OCI-LY3 (cell line): Measurements from ENCODE around the gene TMEM231.
"Not testable (repeated sequence)": the region's sequence is repeated elsewhere in the genome, so short reads cannot be mapped to it uniquely, and the experiment has no call there.

ENCODE experiments used
- H2AFZ ChIP-seq: fragments of 200-600, 300-600 bp; shearing (Covaris generic); 2 replicates; pipeline ENCODE4 v1.6.0; 2014; ENCODE audit warnings: antibody characterized with exemption, low read depth, low read length
- H3K27ac ChIP-seq: fragments of 200-600, 300-600 bp; sonication (generic); 2 replicates; pipeline ENCODE4 v1.5.1; 2014; ENCODE audit warnings: mild to moderate bottlenecking, low read length, moderate library complexity, mixed read lengths
- H3K27me3 ChIP-seq: fragments of 200-600, 300-600 bp; sonication (generic); 2 replicates; pipeline ENCODE4 v1.6.1; 2014; ENCODE audit warnings: low read depth, low read length, mixed read lengths
- H3K36me3 ChIP-seq: fragments of 200-600, 300-600 bp; sonication (generic); replicated peaks from 2 replicates; pipeline ENCODE3; 2014; ENCODE audit warnings: low read depth, low read length, mixed read lengths
- H3K4me1 ChIP-seq: fragments of 300-600, 200-600 bp; sonication (generic); 2 replicates; pipeline ENCODE4 v1.6.1; 2014; ENCODE audit warnings: low read length, mixed read lengths
- H3K4me2 ChIP-seq: fragments of 200-600, 300-600 bp; sonication (generic); 2 replicates; pipeline ENCODE4 v1.6.1; 2014; ENCODE audit warnings: low read length, mixed read lengths
- H3K4me3 ChIP-seq: fragments of 300-600, 200-600 bp; sonication (generic); 2 replicates; pipeline ENCODE4 v1.5.1; 2014; ENCODE audit warnings: antibody characterized with exemption, mild to moderate bottlenecking, low read length, moderate library complexity
- H3K79me2 ChIP-seq: fragments of 300-600, 200-600 bp; shearing (Covaris generic); 2 replicates; pipeline ENCODE4 v1.6.1; 2014; ENCODE audit warnings: mild to moderate bottlenecking, low read length, mixed read lengths
- H3K9ac ChIP-seq: fragments of 300-600, 200-600 bp; shearing (Covaris generic); 2 replicates; pipeline ENCODE4 v1.6.0; 2014; ENCODE audit warnings: mild to moderate bottlenecking, low read length, moderate library complexity
- H3K9me3 ChIP-seq: fragments of 200-600, 300-600 bp; shearing (Covaris generic); 2 replicates; pipeline ENCODE4 v1.6.1; 2014; ENCODE audit warnings: low read length, mixed read lengths; ENCODE audit not compliant: insufficient read depth
- H4K20me1 ChIP-seq: fragments of 200-600, 300-600 bp; sonication (generic); 2 replicates; pipeline ENCODE4 v1.6.1; 2016; ENCODE audit warnings: low read length, mixed read lengths; ENCODE audit not compliant: insufficient read depth
- EZH2phosphoT487 ChIP-seq: fragments of 200-600 bp; shearing (Covaris generic); IDR thresholded peaks from 2 replicates; pipeline ENCODE4 v1.6.1; 2018; ENCODE audit warnings: antibody characterized with exemption, mixed run types, low read depth
- TF ChIP-seq, protein P1 (sequence below): fragments of 200-600, 300-600 bp; sonication (generic); IDR thresholded peaks from 2 replicates; pipeline ENCODE4 v1.5.1; 2014; ENCODE audit warnings: antibody characterized with exemption, low read length, low read depth

Gene TMEM231

GRCh38 chr16:75527825-75528299 is 28.2 kb downstream of the TMEM231 start:
- Histone ChIP-seq H3K27ac (no peak overlapping the region), H3K79me2 (no peaks in the 10 kb centered on the region), H4K20me1 (no peaks in the 10 kb centered on the region), H3K27me3 (no peaks in the 10 kb centered on the region), H3K9ac (no peak overlapping the region), H3K4me3 (no peak overlapping the region), H3K36me3 (no peaks in the 10 kb centered on the region), H3K4me1 (no peaks in the 10 kb centered on the region), H2AFZ (no peak overlapping the region), H3K9me3 (no peaks in the 10 kb centered on the region), H3K4me2 (no peak overlapping the region)
- TF ChIP-seq, protein P1, sequence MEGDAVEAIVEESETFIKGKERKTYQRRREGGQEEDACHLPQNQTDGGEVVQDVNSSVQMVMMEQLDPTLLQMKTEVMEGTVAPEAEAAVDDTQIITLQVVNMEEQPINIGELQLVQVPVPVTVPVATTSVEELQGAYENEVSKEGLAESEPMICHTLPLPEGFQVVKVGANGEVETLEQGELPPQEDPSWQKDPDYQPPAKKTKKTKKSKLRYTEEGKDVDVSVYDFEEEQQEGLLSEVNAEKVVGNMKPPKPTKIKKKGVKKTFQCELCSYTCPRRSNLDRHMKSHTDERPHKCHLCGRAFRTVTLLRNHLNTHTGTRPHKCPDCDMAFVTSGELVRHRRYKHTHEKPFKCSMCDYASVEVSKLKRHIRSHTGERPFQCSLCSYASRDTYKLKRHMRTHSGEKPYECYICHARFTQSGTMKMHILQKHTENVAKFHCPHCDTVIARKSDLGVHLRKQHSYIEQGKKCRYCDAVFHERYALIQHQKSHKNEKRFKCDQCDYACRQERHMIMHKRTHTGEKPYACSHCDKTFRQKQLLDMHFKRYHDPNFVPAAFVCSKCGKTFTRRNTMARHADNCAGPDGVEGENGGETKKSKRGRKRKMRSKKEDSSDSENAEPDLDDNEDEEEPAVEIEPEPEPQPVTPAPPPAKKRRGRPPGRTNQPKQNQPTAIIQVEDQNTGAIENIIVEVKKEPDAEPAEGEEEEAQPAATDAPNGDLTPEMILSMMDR = no peak
- TF ChIP-seq EZH2phosphoT487 = no peak

DNA sequence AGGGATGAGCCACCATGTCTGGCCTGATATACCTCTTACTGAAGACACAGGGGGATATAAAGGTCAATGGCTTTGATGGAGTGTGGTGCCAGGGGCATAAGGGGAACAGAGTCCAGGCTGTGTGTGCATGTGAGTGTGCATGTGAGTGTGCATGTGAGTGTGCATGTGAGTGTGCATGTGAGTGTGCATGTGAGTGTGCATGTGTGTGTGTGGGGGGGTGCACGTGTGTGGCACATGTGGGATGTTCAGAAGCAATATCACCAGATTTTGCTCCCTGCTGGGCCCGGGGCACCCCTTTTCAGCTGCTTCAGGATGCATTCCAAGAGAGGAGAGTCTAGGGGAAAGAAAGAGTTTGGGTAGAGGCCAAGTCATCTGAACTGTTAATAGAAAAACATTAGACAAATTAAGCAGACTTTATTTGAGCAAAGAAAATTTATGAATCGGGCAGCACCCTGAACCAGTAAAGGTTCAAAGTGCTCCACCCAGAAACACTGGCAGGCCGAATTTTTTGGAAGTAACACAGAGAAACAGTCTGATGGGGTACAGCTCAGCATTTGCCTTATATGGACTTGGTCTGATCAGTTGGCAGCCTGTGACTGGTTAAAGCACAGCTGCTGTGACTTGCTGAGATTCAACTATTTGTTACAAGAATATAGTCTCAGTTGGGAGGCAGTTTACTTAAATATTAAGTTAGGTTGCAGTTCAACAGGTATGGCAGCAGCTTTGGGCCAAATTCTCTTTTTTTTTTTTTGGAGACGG is 29.8 kb downstream of the TMEM231 start:
- Histone ChIP-seq H3K4me2 (no peak overlapping the region), H3K36me3 (no peaks in the 10 kb centered on the region), H3K79me2 (no peaks in the 10 kb centered on the region), H3K27ac (no peak overlapping the region), H3K4me3 (no peak overlapping the region), H4K20me1 (no peaks in the 10 kb centered on the region), H2AFZ (no peak overlapping the region), H3K9ac (no peak overlapping the region), H3K9me3 (no peaks in the 10 kb centered on the region), H3K4me1 (no peaks in the 10 kb centered on the region), H3K27me3 (no peaks in the 10 kb centered on the region)
- TF ChIP-seq, protein P1 = no peak
- TF ChIP-seq EZH2phosphoT487 = no peak

GRCh38 chr16:75519175-75519574 is 36.9 kb downstream of the TMEM231 start:
- H3K9ac ChIP-seq = no peak overlapping the region
- no peak overlapping the region for H3K4me2 ChIP-seq
- no peak overlapping the region for H3K27ac ChIP-seq
- TF ChIP-seq, protein P1 = no peak
- TF ChIP-seq EZH2phosphoT487 = no peak
- H3K4me1 ChIP-seq = no peaks in the 10 kb centered on the region; the same call in 1 of the 2 replicates
- H2AFZ ChIP-seq = no peak overlapping the region
- H3K4me3 ChIP-seq = no peak overlapping the region
- no peaks in the 10 kb centered on the region for H4K20me1 ChIP-seq
- H3K27me3 ChIP-seq = no peaks in the 10 kb centered on the region
- H3K79me2 ChIP-seq = no peaks in the 10 kb centered on the region
- H3K36me3 ChIP-seq = no peaks in the 10 kb centered on the region
- H3K9me3 ChIP-seq = no peaks in the 10 kb centered on the region

GRCh38 chr16:75516189-75516966 is 39.7 kb downstream of the TMEM231 start:
- H3K27me3 ChIP-seq, H3K4me1 ChIP-seq, H3K36me3 ChIP-seq, H3K79me2 ChIP-seq, H4K20me1 ChIP-seq, H3K27ac ChIP-seq, H3K9me3 ChIP-seq: not testable (repeated sequence)
- peak overlapping the region; percentile 94 for H3K4me2 ChIP-seq
- peak overlapping the region; percentile 81 for H3K4me3 ChIP-seq
- H3K9ac ChIP-seq = peak overlapping the region; percentile 82
- peak overlapping the region; percentile 60; the same call in 1 of the 2 replicates for H2AFZ ChIP-seq
